AG10803 (cell line): ENCODE measurements around the gene AKR7A2.

Experiments
- DNase-seq: peaks from one replicate; pipeline ENCODE4 v3.0.0; 2010; ENCODE audit warnings: low read depth
- H3K4me3 ChIP-seq: 2 replicates; pipeline ENCODE4 v1.5.1; 2011; ENCODE audit warnings: mild to moderate bottlenecking, low read length, control low read depth
- CTCF ChIP-seq: conservative IDR thresholded peaks from 2 replicates; pipeline ENCODE4 v1.5.1; 2011; ENCODE audit warnings: mild to moderate bottlenecking, low read length, control low read depth, inconsistent platforms

AKR7A2 gene

GRCh38 chr1:19357299-19357986, 45.5 kb upstream of the AKR7A2 start:
- H3K4me3 ChIP-seq: no peak overlapping the region
- TF ChIP-seq CTCF: no peak
- DNase-seq: no peak

GRCh38 chr1:19356266-19356665, 44.3 kb upstream of the AKR7A2 start:
- no peak for TF ChIP-seq CTCF
- H3K4me3 ChIP-seq: no peak overlapping the region
- DNase-seq: no peak

GRCh38 chr1:19354531-19354981, 42.6 kb upstream of the AKR7A2 start:
- no peak overlapping the region for H3K4me3 ChIP-seq
- no peak for TF ChIP-seq CTCF
- DNase-seq: no peak

- no peak overlapping the region for H3K4me3 ChIP-seq
- no peak for DNase-seq
- no peak for TF ChIP-seq CTCF
These were observed 41.7 kb upstream of the AKR7A2 start for GRCh38 chr1:19353596-19353995.

- H3K4me3 ChIP-seq: no peak overlapping the region
- no peak for TF ChIP-seq CTCF
- DNase-seq: no peak
These were observed 40.9 kb upstream of the AKR7A2 start for GRCh38 chr1:19352839-19353238.

- TF ChIP-seq CTCF: no peak
- H3K4me3 ChIP-seq: no peak overlapping the region
- no peak for DNase-seq
These were observed 39.9 kb upstream of the AKR7A2 start for GRCh38 chr1:19351873-19352272.

- H3K4me3 ChIP-seq: no peak overlapping the region
- no peak for DNase-seq
- TF ChIP-seq CTCF: no peak
These were observed 38.6 kb upstream of the AKR7A2 start for GRCh38 chr1:19350566-19350965.
